ENCODE results near the gene HSPH1. TPM values are rescaled to one million over a fixed set of nuclear protein-coding genes. Genes with fewer than 3 reads are reported as not detected.
"Not testable (repeated sequence)": the region's sequence is repeated elsewhere in the genome, so short reads cannot be mapped to it uniquely, and the experiment has no call there.

HSPH1 gene
- polyA plus RNA-seq, 1 donor = 138 TPM

GRCh38 chr13:31097911-31098434, 63.7 kb downstream of the HSPH1 start:
- DNase-seq = not testable (repeated sequence)

GRCh38 chr13:31096654-31097302, 64.9 kb downstream of the HSPH1 start:
- DNase-seq = no peak

- DNase-seq = no peak
These were observed 67.2 kb downstream of the HSPH1 start for GRCh38 chr13:31094331-31095015.

- DNase-seq = no peak
These were observed 68.4 kb downstream of the HSPH1 start for GRCh38 chr13:31093145-31093885.

GRCh38 chr13:31092646-31093045, 69.1 kb downstream of the HSPH1 start:
- no peak for DNase-seq

GRCh38 chr13:31090961-31091624, 70.6 kb downstream of the HSPH1 start:
- peak; percentile 11 for DNase-seq

GRCh38 chr13:31090096-31090495, 71.6 kb downstream of the HSPH1 start:
- no peak for DNase-seq

- no peak for DNase-seq
These were observed 72.1 kb downstream of the HSPH1 start for GRCh38 chr13:31089649-31090048.

- no peak for DNase-seq
These were observed 72.8 kb downstream of the HSPH1 start for GRCh38 chr13:31088826-31089420.

Other genes starting within 250 kb of the HSPH1 start
- 1.7 TPM for gene TEX26, start 229.2 kb downstream of the HSPH1 start, polyA plus RNA-seq (ENCODE audit: insufficient read length)
- gene B3GLCT, start 38.1 kb upstream of the HSPH1 start, polyA plus RNA-seq (ENCODE audit: insufficient read length) = 21.5 TPM

Data from left kidney (tissue), 2 donors.